IMR-90 (cell line): Measurements from ENCODE around the gene ZNF561. TPM values are rescaled to one million over a fixed set of nuclear protein-coding genes. Genes with fewer than 3 reads are reported as not detected.

Source experiments
- ATAC-seq: fragments of 200-7000 bp; cut with Tn5 transposase; 2 replicates; pipeline ENCODE4 v1.9.1; 2020; ENCODE audit warnings: low read depth, mild to moderate bottlenecking, moderate library complexity
- BruUV-seq: library from RNA; stranded (reverse); fragments of 400-500 nt; replicated peaks from 2 replicates; lab custom pipeline; 2021; lab: Mats Ljungman, UMichigan
- CTCF ChIA-PET: fragments of 300-600 bp; formaldehyde crosslinking; extraction: SDS; loops from one replicate; lab custom pipeline; 2021; ENCODE audit warnings: antibody characterized with exemption; lab: Yijun Ruan, JAX
- POLR2A ChIA-PET: fragments of 300-600 bp; sonication (Branson Sonifier 250); formaldehyde crosslinking; loops from one replicate; lab custom pipeline; 2022; ENCODE audit warnings: antibody characterized with exemption; ENCODE audit not compliant: unreplicated experiment; lab: Charles Lee
- DNase-seq: peaks from one replicate; pipeline ENCODE4 v3.0.0; 2013
- H2AFZ ChIP-seq: replicated peaks from 2 replicates; pipeline ENCODE3; 2013; ENCODE audit warnings: low read length, mild to moderate bottlenecking; ENCODE audit not compliant: poor library complexity
- H2AK5ac ChIP-seq: 2 replicates; pipeline ENCODE4 v1.6.1; 2013; ENCODE audit warnings: low read depth, low read length, inconsistent platforms
- H2AK9ac ChIP-seq: replicated peaks from 2 replicates; pipeline ENCODE3; 2013; ENCODE audit warnings: mild to moderate bottlenecking, low read depth, low read length, moderate library complexity; ENCODE audit not compliant: poor library complexity
- H2BK120ac ChIP-seq: 2 replicates; pipeline ENCODE4 v1.6.1; 2013; ENCODE audit warnings: low read depth, low read length, inconsistent platforms
- H2BK15ac ChIP-seq: 3 replicates; pipeline ENCODE4 v1.6.1; 2013; ENCODE audit warnings: low read depth, low read length, inconsistent platforms
- H2BK20ac ChIP-seq: 2 replicates; pipeline ENCODE4 v1.6.1; 2013; ENCODE audit warnings: low read depth, mild to moderate bottlenecking, inconsistent platforms, low read length, moderate library complexity
- H2BK5ac ChIP-seq: 2 replicates; pipeline ENCODE4 v1.6.1; 2013; ENCODE audit warnings: mild to moderate bottlenecking, low read depth, low read length, inconsistent platforms; ENCODE audit not compliant: poor library complexity, severe bottlenecking
- H3K14ac ChIP-seq: replicated peaks from 2 replicates; pipeline ENCODE4 v1.6.1; 2013; ENCODE audit warnings: low read depth, low read length, inconsistent platforms
- H3K18ac ChIP-seq: 2 replicates; pipeline ENCODE4 v1.6.1; 2013; ENCODE audit warnings: low read depth, low read length, control low read depth
- H3K23ac ChIP-seq: 2 replicates; pipeline ENCODE4 v1.6.1; 2013; ENCODE audit warnings: low read depth, low read length, inconsistent platforms
- H3K27ac ChIP-seq: 2 replicates; pipeline ENCODE4 v1.5.1; 2013; ENCODE audit warnings: mild to moderate bottlenecking, control low read depth, low read length; ENCODE audit not compliant: insufficient read depth
- H3K27me3 ChIP-seq: 2 replicates; pipeline ENCODE4 v1.6.1; 2013; ENCODE audit warnings: low read length; ENCODE audit not compliant: control insufficient read depth, insufficient read depth
- H3K36me3 ChIP-seq: 2 replicates; pipeline ENCODE4 v1.6.1; 2013; ENCODE audit warnings: low read length, mixed read lengths; ENCODE audit not compliant: control insufficient read depth, insufficient read depth
- H3K4ac ChIP-seq: 2 replicates; pipeline ENCODE4 v1.6.1; 2013; ENCODE audit warnings: low read depth, low read length, inconsistent platforms
- H3K4me1 ChIP-seq: 2 replicates; pipeline ENCODE4 v1.6.1; 2013; ENCODE audit warnings: low read length, mixed read lengths; ENCODE audit not compliant: control insufficient read depth, insufficient read depth
- H3K4me2 ChIP-seq: 2 replicates; pipeline ENCODE4 v1.6.1; 2013; ENCODE audit warnings: low read depth, mild to moderate bottlenecking, control low read depth, low read length, moderate library complexity
- H3K4me3 ChIP-seq: 2 replicates; pipeline ENCODE4 v1.5.1; 2013; ENCODE audit warnings: low read depth, mild to moderate bottlenecking, control low read depth, low read length, moderate library complexity; ENCODE audit not compliant: insufficient read depth
- H3K56ac ChIP-seq: 2 replicates; pipeline ENCODE4 v1.6.1; 2013; ENCODE audit warnings: low read length, inconsistent platforms; ENCODE audit not compliant: insufficient read depth; ENCODE audit errors: extremely low read depth
- H3K79me1 ChIP-seq, 2 experiments: 2 replicates each; pipeline ENCODE4 v1.6.1; 2013; ENCODE audit warnings: low read length in 2 of 2, inconsistent platforms in 1 of 2, low read depth in 1 of 2
- H3K9ac ChIP-seq: 2 replicates; pipeline ENCODE4 v1.6.1; 2013; ENCODE audit warnings: low read depth, low read length, control low read depth
- H3K9me1 ChIP-seq: 2 replicates; pipeline ENCODE4 v1.6.1; 2013; ENCODE audit warnings: low read length, inconsistent platforms; ENCODE audit not compliant: insufficient read depth
- H3K9me3 ChIP-seq: 2 replicates; pipeline ENCODE4 v1.6.1; 2013; ENCODE audit warnings: low read length; ENCODE audit not compliant: control insufficient read depth, insufficient read depth
- H4K20me1 ChIP-seq: 2 replicates; pipeline ENCODE4 v1.6.1; 2013; ENCODE audit warnings: low read length, inconsistent platforms; ENCODE audit not compliant: insufficient read depth
- H4K5ac ChIP-seq: 2 replicates; pipeline ENCODE4 v1.6.1; 2013; ENCODE audit warnings: mild to moderate bottlenecking, low read depth, low read length, control low read depth
- H4K8ac ChIP-seq, 2 experiments: 2 replicates each; pipeline ENCODE4 v1.6.1; 2013; ENCODE audit warnings: low read depth in 2 of 2, low read length in 2 of 2, control low read depth in 1 of 2, inconsistent platforms in 1 of 2
- H4K91ac ChIP-seq: 2 replicates; pipeline ENCODE4 v1.6.1; 2013; ENCODE audit warnings: low read depth, low read length, inconsistent platforms; ENCODE audit not compliant: insufficient read depth
- BHLHE40 ChIP-seq: fragments of 150-350 bp; IDR thresholded peaks from 2 replicates; pipeline ENCODE4 v1.6.1; 2016; ENCODE audit warnings: mild to moderate bottlenecking, low read depth, low read length
- WGBS, 2 experiments: methylation state at CpG; one replicate each; pipeline versions ENCODE4 v1.1.5 to v1.1.7; 2013; ENCODE audit warnings: missing lambda C conversion rate in 2 of 2; ENCODE audit not compliant: insufficient read length in 1 of 2; ENCODE audit errors: extremely low coverage in 2 of 2; 5-methylcytosine and 5-hydroxymethylcytosine counted together
- dilution Hi-C: fragments of 300-500 bp; cut with HindIII; formaldehyde crosslinking; loops from one replicate; pipeline ENCODE4 v1.14.3; 2018; ENCODE audit warnings: low sequenced_read_pairs; ENCODE audit not compliant: unreplicated experiment
- in situ Hi-C: fragments of 300-500 bp; cut with MboI; formaldehyde crosslinking; loops from 3 replicates; pipeline ENCODE4 v1.14.3; 2019; ENCODE audit warnings: low sequenced_read_pairs, inconsistent platforms, mixed read lengths
- intact Hi-C: fragments of 100-400 bp; cut with micrococcal nuclease; formaldehyde crosslinking; loops from 2 replicates; pipeline ENCODE4 v1.10.0; 2022
- polyA plus RNA-seq, 3 experiments: library from polyadenylated mRNA; depleted of rRNA; stranded (reverse); fragments of >200 nt; gene quantifications; 2 replicates each; pipeline ENCODE4 v1.2.3, GENCODE V29; 2012; ENCODE audit warnings: low replicate concordance in 1 of 3
- total RNA-seq: library from RNA; depleted of rRNA; stranded (reverse); fragments of >200 nt; gene quantifications from 2 replicates; pipeline ENCODE4 v1.2.3, GENCODE V29; 2012

The ZNF561 gene
- total and polyA plus RNA-seq, 2 of the 4 experiments (the other 2 are of a cell fraction): 22.5 to 38.9 TPM

DNA sequence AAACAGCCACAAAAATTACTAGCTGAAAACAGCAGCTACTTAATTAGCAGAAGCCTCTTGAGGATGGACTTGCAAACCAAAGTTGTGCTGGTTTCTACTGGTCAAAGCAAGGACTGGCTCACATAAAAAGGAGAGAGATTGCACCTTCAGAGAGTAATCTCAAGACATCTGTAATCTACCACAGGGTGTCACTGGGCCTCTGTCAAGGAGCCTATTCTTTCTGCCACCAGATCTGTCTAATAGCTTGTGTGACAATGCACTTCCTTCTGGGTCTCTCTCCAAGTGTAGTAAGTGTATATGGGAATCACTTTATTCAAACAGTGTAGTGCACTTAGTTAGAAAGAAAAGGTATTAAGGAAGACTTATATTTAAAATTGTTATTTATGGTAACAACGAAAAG, 24.4 kb upstream of the ZNF561 start:
- Histone ChIP-seq H4K20me1 (no peaks in the 10 kb centered on the region), H3K4me3 (no peak overlapping the region), H2BK5ac (no peak overlapping the region), H3K14ac (no peak overlapping the region), H4K5ac (no peak overlapping the region), H3K27me3 (no peaks in the 10 kb centered on the region), H3K79me1 (peaks cover 8 to 16% of the 10 kb centered on the region in 2 experiments; a peak in 2 of 4 replicates), H3K23ac (no peak overlapping the region), H2AK5ac (no peak overlapping the region), H3K27ac (no peak overlapping the region), H3K9me3 (peaks cover 7% of the 10 kb centered on the region), H2AFZ (no peak overlapping the region), H3K9ac (no peak overlapping the region), H3K36me3 (peaks cover 32% of the 10 kb centered on the region), H3K4me1 (no peaks in the 10 kb centered on the region), H2BK120ac (no peak overlapping the region), H3K4me2 (no peak overlapping the region), H3K18ac (no peak overlapping the region), H2AK9ac (no peak overlapping the region), H3K56ac (no peak overlapping the region), H3K4ac (no peak overlapping the region), H3K9me1 (no peaks in the 10 kb centered on the region), H4K91ac (no peak overlapping the region), H2BK20ac (no peak overlapping the region), H2BK15ac (no peak overlapping the region), H4K8ac (no peak overlapping the region)
- ATAC-seq: no peak
- ChIA-PET POLR2A (no interaction called here), CTCF (no interaction called here)
- WGBS, 2 experiments: no CpG with 5 or more reads among the region's 1 CpG
- no TSS peak for BruUV-seq
- intact Hi-C loops: no loop called here
- dilution Hi-C loops: no loop called here
- DNase-seq: no peak
- in situ Hi-C loops: no loop called here
- no peak for TF ChIP-seq BHLHE40
